Keratinocyte (primary cell): ENCODE measurements around the gene FOS.

ENCODE experiments used
- CTCF ChIP-seq, 3 experiments: IDR thresholded peaks in 1 of 3; conservative IDR thresholded peaks in 1 of 3; optimal IDR thresholded peaks in 1 of 3; 2 replicates in 2 of 3; 3 replicates in 1 of 3; pipeline versions ENCODE3 to v1.5.1; 2011; ENCODE audit warnings: low read length in 3 of 3, mild to moderate bottlenecking in 3 of 3, moderate library complexity in 2 of 3, control low read depth in 1 of 3, inconsistent platforms in 1 of 3; ENCODE audit not compliant: insufficient read depth in 2 of 3; ENCODE audit errors: extremely low read depth in 1 of 3
- EZH2 ChIP-seq: IDR thresholded peaks from one replicate; pipeline ENCODE4 v1.6.1; 2012; ENCODE audit warnings: inconsistent platforms, mild to moderate bottlenecking, low read length, moderate library complexity

GRCh38 chr14:75289840-75290388, 11.3 kb downstream of the FOS start:
- TF ChIP-seq CTCF (optimal IDR thresholded peaks at IDR 0.05 in 1 of 3, IDR thresholded peaks at IDR 0.05 in 1 of 3, conservative IDR thresholded peaks at IDR 0.05 in 1 of 3; ENCODE audit: extremely low read depth in 1 of 3, insufficient read depth in 2 of 3, low read length in 3 of 3) (no peak), EZH2 (no peak)
